ENCODE data around the gene NTSR2.

The NTSR2 gene

DNA sequence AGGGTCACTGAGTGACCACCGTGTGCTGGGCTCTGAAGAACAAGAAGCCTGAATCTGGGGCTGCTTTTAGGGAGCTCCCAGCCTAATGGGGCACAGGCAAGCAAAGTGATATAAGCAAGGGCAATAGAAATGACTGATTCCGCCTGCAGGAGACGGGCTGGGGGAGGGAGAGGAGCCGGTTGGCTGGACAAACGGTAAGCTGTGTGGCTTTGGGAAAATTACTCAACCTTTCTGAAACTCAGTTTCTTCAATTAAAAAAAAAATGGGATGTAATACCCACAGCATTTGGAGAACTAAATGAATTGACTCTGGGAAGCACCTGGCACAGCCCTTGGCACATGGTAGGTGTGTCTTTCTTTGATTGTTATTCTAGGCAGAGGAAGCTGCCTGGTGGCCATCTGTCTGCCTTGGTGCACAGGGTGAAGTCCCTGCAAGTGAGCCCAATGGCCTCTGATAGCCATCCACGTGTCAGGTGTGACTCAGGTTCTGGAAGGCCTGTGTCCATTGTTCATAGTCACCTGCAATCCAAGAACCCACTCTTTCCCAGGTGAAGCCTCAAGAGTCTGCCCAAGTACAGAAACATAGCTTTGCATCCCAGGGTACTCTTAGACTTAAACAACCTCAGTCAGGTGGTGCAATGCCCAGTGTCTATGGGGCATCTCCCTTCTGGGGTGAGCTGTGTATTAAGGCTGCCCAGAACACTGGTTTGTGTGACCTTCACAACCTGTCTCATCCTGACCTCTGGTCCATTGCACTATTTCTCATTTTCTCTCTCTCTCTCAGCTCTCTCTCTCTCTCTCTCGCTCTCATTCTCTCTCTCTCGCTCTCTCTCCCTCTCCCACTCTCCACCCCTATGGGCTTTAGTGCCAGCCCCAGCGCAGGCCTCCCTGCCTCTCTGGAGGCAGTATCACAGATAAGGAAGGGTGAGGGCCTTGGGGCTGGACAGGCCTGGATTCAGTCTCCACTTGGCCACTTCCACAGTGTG is 30.0 kb upstream of the NTSR2 start:
- DNase-seq, result no peak

DNA sequence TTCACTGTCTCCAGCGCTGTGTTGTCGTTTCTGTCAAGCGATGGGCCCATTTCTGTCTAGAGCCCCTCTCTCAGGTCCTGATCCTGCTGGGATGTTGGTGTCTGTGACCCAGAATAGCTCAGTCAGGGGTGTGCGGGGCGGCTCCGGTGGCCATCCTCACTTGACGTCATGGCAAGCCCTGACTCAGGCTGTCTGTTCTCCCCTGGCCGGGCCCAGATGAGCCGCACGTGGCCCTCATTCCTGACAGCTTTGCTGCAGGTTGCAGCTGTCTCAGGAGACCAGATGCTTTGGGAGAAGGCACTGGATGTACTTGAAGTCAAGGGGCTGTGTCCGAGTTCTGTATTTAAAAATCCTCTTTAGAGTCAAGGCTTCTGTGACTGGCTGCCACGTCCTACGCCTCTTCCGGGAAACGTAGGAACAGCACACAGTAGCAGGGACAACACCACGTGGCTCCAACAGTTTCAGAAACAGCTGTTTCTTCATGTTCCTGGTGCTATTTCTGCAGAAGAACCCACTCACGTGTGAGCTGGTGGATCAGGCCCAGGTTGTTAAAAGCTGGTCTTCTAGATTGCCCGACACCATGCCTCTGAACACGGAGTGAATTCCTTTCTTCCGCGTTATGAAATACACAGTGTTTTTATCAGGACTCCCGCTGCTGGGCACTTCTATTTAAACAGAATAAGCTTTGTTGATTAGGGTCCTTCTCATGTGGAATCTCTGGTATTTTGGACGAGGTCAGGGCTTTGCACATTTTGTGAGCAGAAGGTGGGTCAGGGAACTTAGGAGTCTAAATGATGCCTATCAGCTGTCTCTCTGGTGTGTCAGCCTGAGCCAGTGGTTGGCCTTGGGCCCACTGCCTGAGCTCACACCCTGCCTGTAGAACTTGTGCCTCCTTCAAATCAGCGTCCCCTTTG is 28.3 kb upstream of the NTSR2 start:
- DNase-seq, result no peak

DNA sequence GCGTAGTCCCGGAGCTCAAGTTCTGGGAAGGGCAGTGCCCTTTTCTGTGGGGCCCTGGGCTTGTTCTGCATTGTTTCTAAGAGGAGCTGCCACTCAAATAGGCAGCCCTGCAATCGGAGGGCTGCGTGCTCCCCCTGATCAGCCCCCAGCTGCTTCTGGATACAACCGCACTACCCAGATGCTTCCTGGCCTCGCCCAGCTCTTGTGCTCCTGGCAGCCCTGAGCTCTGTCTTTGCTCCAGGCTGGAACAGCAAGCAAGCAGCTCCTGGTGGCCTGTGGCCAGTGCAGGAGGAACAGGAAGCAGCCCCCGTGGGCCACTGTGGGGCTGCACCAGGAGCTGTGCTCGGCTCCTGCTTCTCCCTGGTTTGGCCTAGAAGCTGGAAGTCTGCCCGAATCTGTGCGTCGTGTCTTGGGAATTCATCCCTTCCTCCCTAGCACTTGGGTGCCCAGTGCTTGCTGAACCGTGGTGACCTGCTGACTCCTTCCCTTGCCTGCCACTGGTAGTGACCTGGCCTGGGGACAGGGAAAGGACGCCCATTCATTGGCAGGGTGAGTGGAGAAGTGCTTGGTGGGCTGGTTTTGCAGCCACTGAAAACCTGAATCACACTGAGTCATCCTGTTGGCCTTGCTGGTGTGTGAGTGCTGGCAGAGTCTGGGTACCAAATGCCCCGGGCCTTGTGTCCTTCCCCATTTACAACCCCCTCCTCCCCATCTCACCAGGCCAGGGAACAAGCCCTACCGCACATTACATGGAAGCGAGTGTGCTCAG is 27.3 kb upstream of the NTSR2 start:
- no peak for DNase-seq

DNA sequence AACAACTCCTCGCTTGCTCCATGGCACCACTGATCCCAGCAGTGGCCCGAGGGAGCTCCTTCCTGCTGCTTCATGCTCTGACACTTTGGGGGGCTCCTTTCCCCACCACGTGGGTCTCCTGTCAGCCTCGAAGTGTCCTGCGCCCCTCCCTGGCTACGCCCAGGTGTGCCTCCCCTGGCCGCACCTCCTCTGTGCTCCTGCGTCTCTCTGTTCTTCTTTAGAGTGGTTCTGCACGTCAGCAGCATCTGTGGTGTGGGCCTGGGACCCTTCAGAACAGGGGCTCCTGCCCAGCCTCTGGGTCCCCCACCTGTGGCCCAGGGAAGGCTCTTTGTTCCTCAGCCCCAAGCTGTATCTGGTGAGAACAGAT is 26.7 kb upstream of the NTSR2 start:
- DNase-seq, result no peak

DNA sequence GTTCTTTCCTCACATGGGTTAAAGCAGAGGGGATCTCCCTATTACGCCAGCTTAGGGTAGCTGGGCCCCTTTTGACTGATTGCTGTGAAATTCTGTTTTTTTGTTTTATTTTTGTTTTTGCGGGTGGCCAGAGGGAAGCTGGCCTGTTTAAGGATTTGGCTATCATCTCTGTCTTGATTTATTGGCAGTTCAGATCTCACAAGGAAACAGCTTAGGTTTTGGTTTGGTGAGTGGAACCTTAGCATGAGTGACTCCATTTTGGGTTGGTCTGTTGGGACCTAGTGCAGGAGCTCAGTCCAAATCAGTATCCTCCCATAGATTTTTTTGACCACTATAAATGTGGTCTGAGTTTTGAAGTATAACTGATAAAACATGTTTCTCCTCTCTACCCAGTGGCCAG is 25.6 kb upstream of the NTSR2 start:
- DNase-seq, result no peak

DNA sequence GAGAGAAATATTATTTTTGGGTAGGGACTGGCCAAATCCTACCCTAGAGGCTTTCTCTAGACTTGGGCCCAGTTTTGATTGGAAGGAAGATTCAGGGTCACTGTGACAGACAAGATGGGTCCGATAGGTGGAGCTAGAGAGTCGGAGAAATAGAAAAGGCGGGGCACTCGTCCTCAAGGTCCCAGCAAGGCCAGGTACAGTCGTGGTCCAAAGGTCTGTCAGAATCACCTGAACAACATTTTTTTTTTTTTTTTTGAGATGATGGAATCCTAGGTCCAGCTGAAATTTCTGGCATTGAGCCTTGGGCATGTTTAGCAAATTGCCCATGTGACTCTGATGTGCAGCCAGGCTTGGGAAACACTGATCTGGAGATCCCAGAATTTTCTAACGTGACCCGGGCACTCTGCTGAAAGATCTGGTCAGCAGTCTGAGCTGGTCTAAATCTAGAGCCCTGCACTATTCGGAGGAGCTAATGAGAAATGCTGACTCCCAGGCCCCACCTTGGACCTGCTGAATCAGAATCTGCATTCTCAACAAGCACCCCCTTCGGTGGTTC is 23.0 kb upstream of the NTSR2 start:
- peak; percentile 84 for DNase-seq

DNA sequence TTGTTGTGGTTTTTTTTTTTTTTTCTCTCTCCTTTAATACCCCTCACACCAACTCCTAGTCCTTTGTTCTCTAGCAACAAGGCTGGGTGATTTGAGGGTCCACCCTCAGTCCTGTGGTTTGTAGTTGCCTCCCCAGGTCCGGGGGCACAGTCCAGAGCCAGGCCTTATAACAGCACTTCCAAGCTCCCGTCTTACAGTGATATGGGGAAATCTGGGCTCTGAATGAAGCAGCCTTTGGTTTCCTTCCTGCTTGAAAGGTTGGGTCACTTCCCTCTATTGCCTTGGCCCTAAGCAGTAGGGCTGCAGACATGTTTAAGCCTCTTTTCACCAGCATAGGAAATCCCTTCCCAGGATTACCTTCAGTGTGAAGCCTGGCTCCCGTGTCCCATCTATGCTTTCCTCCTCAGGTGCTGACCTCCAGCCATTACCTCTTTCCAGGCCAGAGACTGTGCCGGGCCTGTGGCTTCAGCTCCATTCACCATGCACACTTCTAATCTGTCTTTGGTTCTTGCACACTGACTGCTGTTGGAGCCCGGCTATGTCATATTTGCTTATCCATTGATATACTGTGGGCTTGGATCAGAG is 21.2 kb upstream of the NTSR2 start:
- no peak for DNase-seq

DNA sequence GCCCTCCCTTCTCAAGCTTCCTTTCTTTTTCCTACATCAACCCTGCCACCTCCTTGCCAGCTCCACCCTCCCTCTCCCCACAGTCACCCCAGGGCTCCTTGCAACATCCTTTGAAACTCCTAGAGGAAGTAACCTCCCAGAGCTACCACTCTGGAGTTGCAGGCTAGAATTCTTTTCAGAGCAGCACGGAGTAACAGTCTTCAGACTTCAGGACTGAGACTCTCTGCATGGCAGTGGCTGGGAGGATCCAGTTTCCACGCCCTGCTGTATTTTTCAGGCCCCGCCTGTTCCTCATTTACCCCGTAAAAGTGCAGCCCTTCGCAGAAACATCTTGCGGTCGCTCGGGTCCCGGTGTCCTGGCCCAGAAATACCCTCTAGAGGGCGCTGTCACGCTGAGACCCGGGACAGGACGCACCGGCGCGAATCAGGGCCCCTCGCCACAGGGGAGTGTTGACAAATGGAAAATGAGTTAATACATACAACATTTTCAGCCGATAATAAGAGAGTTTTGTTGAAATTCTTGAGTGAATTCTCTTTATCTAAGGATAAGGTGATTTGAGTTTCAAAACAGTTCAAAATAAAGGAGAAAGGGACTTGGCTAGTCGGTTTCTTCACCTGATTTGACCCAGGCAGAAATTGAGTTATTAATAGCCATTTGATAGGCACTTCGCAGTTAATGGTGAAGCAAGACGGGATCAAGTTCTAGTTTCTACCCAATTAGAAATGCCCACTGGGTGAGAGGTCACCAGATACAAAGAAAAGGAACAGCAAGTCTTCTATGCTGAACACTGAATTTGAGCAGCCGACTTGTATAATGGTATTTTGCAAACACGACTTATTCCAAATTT is 18.5 kb upstream of the NTSR2 start:
- peak; percentile 91 for DNase-seq

DNA sequence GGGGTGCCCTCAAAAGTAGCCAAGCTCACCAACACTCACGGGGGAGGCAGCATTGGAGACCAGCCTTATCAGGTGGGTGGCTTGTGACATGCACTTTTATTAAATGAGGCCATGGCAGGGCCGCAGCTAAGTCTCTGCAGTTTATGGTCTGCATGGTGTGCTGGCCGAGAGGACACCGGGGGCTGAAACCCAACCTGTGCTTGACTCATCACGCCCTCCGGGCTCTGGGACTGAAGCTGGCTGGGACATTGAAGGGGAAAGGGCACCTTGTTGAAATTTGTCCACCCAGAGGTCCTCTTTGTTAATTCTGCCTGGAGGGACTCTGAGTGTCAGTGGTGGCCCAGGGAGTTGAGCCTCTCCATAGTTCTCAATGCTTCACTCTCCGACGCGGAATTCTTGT is 17.7 kb upstream of the NTSR2 start:
- no peak for DNase-seq

DNA sequence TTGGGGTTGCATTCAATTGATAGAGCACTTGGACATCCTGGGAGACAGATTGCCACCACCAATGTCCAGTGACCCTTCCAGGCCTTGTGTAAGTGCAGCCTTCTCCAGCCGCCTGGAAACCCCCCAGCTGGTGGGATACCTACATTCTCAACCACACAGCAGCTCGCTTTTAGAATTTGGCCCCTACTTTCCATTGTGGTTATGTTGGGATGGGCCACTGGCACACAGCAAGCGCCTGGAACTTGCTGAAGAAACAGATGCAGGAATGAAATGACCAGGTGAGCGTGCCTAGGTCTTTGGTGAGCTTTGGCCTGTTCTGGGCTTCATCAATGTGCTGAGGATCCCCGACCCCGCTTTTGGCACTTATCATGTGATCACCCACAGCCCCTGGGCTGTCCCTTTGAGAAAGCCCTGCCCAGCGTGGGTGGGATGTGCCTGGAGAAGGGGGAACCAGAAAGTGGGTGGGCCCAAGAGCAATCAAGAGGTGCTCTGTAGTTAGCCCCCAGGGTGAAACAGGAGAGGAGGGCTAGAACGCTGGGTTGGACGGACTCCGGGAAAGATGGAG is 16.0 kb upstream of the NTSR2 start:
- no peak for DNase-seq

DNA sequence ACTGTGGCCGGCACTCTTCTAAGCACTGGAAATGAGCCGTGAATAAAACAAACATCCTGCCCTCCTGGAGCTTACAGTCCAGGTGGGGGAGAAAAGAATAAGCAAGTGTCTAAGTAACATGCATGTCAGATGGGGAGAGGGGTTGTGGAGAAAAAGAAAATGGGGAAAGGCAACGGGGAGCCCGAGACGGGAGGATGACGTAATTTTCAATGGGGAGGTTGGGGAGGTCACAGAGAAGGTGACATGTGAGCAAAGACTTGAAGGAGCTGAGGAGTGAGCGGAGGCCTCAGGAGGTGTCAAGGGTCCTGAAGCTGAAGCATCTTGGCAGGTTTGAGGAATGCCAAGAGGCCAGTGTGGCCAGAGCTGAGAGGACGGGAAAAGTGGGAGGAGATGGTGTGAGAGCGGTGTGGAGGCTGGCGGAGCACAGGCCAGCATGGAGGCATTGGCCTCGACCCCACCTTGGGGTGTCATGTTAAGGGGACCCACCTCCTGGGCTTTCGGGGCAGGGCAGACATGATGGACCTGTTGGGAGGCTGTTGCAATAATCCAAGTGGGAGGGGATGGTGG is 15.0 kb upstream of the NTSR2 start:
- DNase-seq, result no peak

DNA sequence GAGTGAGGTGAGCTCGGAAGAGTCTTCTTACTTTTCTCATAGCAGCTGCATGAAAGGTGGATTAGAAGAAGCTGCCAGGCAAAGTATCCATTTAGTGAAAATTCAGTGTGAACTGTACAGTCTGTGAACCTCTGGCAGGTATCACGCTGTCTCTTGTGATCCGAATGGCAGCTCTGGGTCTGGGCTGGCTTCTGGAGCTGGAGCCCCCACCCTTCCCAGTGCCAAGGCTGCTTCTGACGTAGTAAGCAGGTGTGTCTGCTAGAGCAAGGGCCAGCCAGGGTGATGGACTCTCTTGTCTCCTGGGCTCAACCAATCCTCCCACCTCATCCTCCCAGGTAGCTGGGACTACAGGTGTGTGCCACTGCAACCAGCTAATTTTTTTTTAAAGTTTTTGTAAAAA is 14.0 kb upstream of the NTSR2 start:
- no peak for DNase-seq

DNA sequence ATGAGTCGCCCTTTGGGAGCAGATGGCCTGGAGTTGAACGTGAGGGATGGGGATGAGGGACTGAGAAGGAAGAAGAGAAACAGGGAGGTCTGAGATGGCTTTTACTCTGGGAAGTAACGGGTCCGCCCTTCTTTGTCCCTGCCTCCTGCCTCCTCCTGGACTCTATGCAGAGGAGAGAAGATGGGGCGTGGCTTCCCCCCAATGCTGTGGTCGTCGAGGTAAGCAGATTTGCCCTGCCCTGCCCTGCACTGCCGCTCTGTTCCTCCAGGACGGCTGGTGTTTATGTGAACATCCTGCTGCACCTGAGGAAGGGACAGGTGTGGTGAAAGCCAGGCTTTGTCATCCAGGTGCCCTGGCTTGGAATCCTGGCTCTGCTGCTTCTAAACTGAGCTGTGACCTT is 13.5 kb upstream of the NTSR2 start:
- no peak for DNase-seq

DNA sequence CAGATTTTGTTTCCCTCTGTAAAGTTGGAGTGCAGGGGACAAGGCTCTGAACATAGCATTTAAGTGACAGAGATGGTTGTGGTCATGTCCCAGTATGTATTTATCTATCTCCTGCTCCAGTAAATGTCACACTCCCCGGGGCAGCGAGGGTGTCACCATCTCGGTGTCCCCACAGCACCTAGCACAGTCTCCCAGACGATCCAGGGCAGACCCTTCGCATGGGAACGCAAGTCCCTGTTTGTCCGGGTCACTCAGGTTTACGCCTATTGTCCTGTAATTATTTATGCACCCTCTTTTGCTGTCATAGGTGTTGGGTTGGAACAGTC is 12.6 kb upstream of the NTSR2 start:
- DNase-seq, result no peak

DNA sequence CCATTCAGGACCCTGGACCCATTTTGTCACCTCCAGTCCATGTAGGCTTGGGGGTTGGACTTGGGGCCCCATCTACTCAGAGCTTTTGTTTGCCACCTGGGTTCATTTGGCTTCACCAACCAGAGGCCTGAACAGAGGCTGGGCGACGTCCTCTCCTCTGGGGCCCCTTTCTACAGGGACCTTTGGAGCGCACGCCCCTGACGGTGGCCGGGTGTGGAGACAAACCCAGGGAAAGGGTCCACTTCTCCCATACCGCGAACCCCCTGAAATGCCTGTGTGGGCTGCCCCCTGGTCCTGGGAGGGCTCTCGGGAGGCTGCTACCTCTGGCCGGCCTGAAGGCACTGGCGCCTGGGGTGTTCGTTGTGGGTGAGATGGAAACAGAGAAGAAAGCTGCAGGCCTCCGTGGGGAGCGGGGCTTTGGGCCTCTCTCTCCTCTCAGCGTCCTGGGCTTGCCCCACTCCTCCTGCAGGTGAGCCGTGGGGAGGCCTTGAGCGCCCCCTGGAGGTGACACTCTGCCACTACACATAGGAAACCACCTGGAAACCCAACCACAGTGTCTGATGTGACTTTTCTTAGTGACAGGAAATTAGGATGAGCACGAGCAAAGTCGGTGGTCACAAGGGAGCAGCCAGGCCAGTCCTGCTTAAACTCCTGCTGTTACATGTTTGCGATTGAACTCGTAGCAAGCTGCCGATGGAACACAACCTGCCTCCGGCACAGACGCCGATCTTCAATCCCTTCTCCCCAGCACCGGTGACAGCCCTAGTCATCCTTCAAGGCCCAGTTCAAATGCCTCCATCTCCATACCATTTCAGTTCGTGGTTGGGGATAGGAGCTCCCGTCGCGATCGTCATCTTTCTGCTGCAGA is 12.0 kb upstream of the NTSR2 start:
- DNase-seq, result peak; percentile 75

DNA sequence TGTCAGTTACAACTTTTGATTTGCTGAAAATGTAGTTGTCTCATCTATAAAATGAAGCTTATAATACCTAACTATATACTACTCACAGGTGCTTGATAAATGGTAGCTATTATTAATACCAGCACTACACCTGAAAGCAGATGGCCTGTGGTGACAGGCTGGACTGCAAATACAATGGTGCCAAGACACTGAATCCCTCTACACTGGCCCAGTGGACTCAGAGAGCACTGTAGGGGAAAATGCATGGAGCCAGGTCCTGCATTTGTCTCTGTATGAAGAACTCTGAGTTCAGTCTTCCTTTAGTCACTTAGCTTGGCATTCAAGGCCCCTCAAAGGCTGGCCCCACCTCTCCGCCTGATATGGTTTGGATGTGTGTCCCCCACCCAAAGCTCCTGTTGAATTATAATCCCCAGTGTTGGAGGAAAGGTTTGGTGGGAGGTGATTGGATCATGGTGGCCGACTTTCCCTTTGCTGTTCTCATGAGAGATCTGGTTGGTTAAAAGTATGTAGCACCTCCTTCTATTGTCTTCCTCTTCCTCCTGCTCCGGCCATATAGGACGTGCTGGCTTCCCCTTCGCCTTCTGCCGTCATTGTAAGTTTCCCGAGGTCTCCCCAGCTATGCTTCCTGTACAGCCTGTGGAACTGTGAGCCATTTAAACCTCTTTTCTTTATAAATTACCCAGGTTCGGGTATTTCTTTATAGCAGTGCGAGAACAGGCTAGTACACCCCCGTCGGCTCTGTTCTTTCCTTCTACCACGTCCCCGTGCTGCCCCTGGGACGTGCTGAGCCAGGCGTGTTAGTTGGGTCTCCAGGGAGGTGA is 11.1 kb upstream of the NTSR2 start:
- no peak for DNase-seq

DNA sequence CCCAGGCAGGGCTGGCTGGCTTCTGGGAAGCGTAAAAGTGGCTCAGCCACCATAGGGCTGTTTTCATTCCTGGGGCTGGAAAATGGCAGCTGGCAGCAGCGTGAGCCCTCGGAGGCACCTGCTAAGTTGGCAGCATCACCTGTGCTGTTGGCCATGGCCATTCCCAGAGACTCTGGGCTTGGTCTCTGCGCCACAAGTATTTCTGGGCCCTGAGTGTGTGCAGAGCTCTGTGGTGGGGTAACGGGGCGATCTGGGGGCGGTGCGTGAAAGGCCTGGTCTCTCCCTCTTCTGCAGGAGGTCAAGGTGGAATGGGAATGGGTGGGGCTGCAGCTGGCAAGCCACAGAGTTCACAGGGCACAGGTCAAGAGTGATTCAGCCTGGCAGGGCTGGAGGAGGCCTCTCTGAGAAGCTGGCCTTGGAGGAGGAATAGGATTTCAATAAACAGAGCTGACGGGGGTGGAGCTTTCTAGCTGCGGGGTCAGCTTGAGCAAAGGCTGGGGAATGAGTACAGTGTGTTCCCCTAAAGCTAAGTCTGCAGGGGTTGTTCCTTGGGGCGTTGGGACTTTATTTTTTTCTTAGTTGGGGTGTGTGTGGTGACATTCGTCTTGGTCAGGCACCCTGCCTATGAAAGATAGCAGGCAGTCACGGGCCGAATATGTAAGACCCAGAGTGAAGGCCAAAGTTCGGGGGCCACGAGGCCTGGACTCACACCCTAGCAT is 10.3 kb upstream of the NTSR2 start:
- no peak for DNase-seq

DNA sequence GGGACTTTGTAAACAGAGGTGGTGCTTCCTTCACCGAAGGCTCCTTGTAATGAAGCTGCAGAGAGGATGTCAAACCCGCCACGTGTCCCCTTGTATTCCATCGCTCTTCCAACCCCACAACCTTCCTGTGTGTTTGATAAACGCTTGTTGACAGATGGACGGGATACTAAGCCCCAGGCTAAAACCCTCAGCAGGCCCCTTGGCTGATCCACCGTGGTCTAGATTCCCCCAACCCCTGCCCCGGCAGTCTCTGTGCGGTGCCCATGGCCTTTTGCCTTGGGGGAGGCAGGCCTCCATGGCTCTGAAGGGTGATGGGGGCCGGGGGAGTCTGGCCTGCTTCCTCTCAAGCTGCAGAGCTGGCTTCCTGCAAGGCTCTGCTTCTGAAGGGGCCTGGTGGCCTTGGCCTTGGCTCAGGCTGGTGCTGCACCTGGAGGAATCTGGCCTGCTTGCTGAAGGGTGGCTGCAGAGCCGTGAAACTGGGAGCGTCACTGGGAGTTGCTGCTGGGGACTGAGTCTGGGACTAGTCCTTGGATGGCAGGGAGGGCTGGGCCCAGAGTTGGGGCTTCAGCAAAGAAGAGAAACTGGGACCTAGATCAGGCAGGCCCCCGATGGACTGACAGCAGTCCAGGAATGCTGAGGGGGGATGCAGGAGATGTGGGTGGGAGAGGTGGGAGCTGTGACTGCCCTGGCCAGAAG is 9.6 kb upstream of the NTSR2 start:
- DNase-seq, result no peak
